Thymus (tissue), 14 donors: ENCODE measurements around the gene DUSP23. TPM values are rescaled to one million over a fixed set of nuclear protein-coding genes. Genes with fewer than 3 reads are reported as not detected.

Source experiments
- DNase-seq, 9 donors: peaks; one replicate each; pipeline ENCODE4 v3.0.0-alpha.2; 2013; ENCODE audit warnings: low spot score in 9 of 9, low read depth in 6 of 9, missing footprints in 1 of 9
- H3K27ac ChIP-seq, 2 donors: one replicate each; pipeline ENCODE4 v1.5.1; 2013; ENCODE audit warnings: control low read depth in 1 of 2, low read depth in 1 of 2, low read length in 1 of 2, mild to moderate bottlenecking in 1 of 2, moderate library complexity in 1 of 2
- H3K27me3 ChIP-seq, 2 donors: one replicate each; pipeline ENCODE4 v1.5.1; 2013; ENCODE audit warnings: low read length in 1 of 2; ENCODE audit not compliant: control insufficient read depth in 2 of 2, insufficient read depth in 1 of 2
- H3K36me3 ChIP-seq, 2 donors: one replicate each; pipeline ENCODE4 v1.5.1; 2013; ENCODE audit warnings: low read length in 1 of 2, mild to moderate bottlenecking in 1 of 2, moderate library complexity in 1 of 2; ENCODE audit not compliant: control insufficient read depth in 2 of 2, insufficient read depth in 2 of 2
- H3K4me1 ChIP-seq, 2 donors: one replicate each; pipeline ENCODE4 v1.5.1; 2013; ENCODE audit warnings: low read length in 2 of 2; ENCODE audit not compliant: control insufficient read depth in 2 of 2, insufficient read depth in 2 of 2
- H3K4me3 ChIP-seq, 2 donors: one replicate each; pipeline ENCODE4 v1.5.1; 2013; ENCODE audit warnings: low read length in 2 of 2, control low read depth in 1 of 2, mild to moderate bottlenecking in 1 of 2
- H3K9me3 ChIP-seq, 2 donors: one replicate each; pipeline ENCODE4 v1.5.1; 2013; ENCODE audit warnings: low read length in 1 of 2, mild to moderate bottlenecking in 1 of 2; ENCODE audit not compliant: control insufficient read depth in 2 of 2, insufficient read depth in 1 of 2
- WGBS: extraction: QIAGEN DNeasy Blood & Tissue Kit; methylation state at CpG from one replicate; pipeline ENCODE4 v1.1.7; 2013; 5-methylcytosine and 5-hydroxymethylcytosine counted together
- long read RNA-seq, 10 donors: transcript quantifications; one replicate each; lab custom pipeline, GENCODE V29; 2026
- polyA plus RNA-seq: library from polyadenylated mRNA; stranded (reverse); fragments of 200-250 nt; gene quantifications from one replicate; pipeline ENCODE4 v1.2.3, GENCODE V29; 2013
- total RNA-seq: library from RNA; stranded (reverse); fragments of 120-200 nt; gene quantifications from one replicate; pipeline ENCODE4 v1.2.4, GENCODE V29; 2013
- donor health status: healthy.

The DUSP23 gene
- total RNA-seq (24.3 TPM), polyA plus RNA-seq (162 TPM)
- long read RNA-seq, donor 1 = 0 reads
- long read RNA-seq, donor 2, transcript DUSP23-201 (2 exons, 756 nt) = major isoform, 20 of 23 reads
- long read RNA-seq, donor 2, partial matches to known transcripts = 0 of 23 reads
- long read RNA-seq, donor 2, other reads (novel, unspliced or antisense) = 0 of 23 reads
- long read RNA-seq, donor 3, transcript DUSP23-202 (3 exons, 694 nt) = major isoform, 13 of 21 reads
- long read RNA-seq, donor 3, transcript DUSP23-201 (2 exons, 756 nt) = minor isoform, 8 of 21 reads
- long read RNA-seq, donor 3, partial matches to known transcripts = 0 of 21 reads
- long read RNA-seq, donor 3, other reads (novel, unspliced or antisense) = 0 of 21 reads
- long read RNA-seq, donor 4, transcript DUSP23-201 (2 exons, 756 nt) = major isoform, 7 of 11 reads
- long read RNA-seq, donor 4, partial matches to known transcripts = 0 of 11 reads
- long read RNA-seq, donor 4, other reads (novel, unspliced or antisense) = 0 of 11 reads
- long read RNA-seq, donor 5, transcript DUSP23-201 (2 exons, 756 nt) = major isoform, 28 of 41 reads
- long read RNA-seq, donor 5, transcript DUSP23-202 (3 exons, 694 nt) = minor isoform, 12 of 41 reads
- long read RNA-seq, donor 5, partial matches to known transcripts = 0 of 41 reads
- long read RNA-seq, donor 5, other reads (novel, unspliced or antisense) = 0 of 41 reads
- long read RNA-seq, donor 6, transcript DUSP23-202 (3 exons, 694 nt) = minor isoform, 8 of 23 reads
- long read RNA-seq, donor 6, transcript DUSP23-201 (2 exons, 756 nt) = major isoform, 13 of 23 reads
- long read RNA-seq, donor 6, partial matches to known transcripts = 0 of 23 reads
- long read RNA-seq, donor 6, other reads (novel, unspliced or antisense) = 0 of 23 reads
- long read RNA-seq, donor 7, transcript DUSP23-202 (3 exons, 694 nt) = major isoform, 8 of 12 reads
- long read RNA-seq, donor 7, partial matches to known transcripts = 0 of 12 reads
- long read RNA-seq, donor 7, other reads (novel, unspliced or antisense) = 0 of 12 reads
- long read RNA-seq, donor 8, transcript DUSP23-201 (2 exons, 756 nt) = major isoform, 5 of 10 reads
- long read RNA-seq, donor 8, transcript DUSP23-202 (3 exons, 694 nt) = major isoform, 5 of 10 reads
- long read RNA-seq, donor 8, partial matches to known transcripts = 0 of 10 reads
- long read RNA-seq, donor 8, other reads (novel, unspliced or antisense) = 0 of 10 reads
- long read RNA-seq, donor 9, transcript DUSP23-202 (3 exons, 694 nt) = major isoform, 5 of 8 reads
- long read RNA-seq, donor 9, partial matches to known transcripts = 0 of 8 reads
- long read RNA-seq, donor 9, other reads (novel, unspliced or antisense) = 0 of 8 reads
- long read RNA-seq, donor 10, transcript DUSP23-201 (2 exons, 756 nt) = major isoform, 5 of 10 reads
- long read RNA-seq, donor 10, transcript DUSP23-202 (3 exons, 694 nt) = major isoform, 5 of 10 reads
- long read RNA-seq, donor 10, partial matches to known transcripts = 0 of 10 reads
- long read RNA-seq, donor 10, other reads (novel, unspliced or antisense) = 0 of 10 reads

- H3K9me3 ChIP-seq = no peaks in the 10 kb centered on the region
- 1% methylated on average over 88 of the region's 88 CpGs for WGBS
Measured at GRCh38 chr1:159780583-159781582, at the start of gene DUSP23. TSS of gene DUSP23 (plus strand) at chr1:159780962. CDS start at chr1:159781101, 139 bp downstream.

GRCh38 chr1:159737238-159737916 is 43.4 kb upstream of the DUSP23 start:
- Histone ChIP-seq H3K9me3 (no peaks in the 10 kb centered on the region), H3K4me3 (no peak overlapping the region), H3K27ac (no peak overlapping the region), H3K4me1 (no peaks in the 10 kb centered on the region), H3K27me3 (no peaks in the 10 kb centered on the region), H3K36me3 (no peaks in the 10 kb centered on the region)
- 96% methylated on average over 4 of the region's 4 CpGs for WGBS
- no peak for DNase-seq

More at GRCh38 chr1:159780583-159781582, at the start of gene DUSP23:
- Histone ChIP-seq H3K36me3 (no peaks in the 10 kb centered on the region), H3K27me3 (peaks cover 0 to 13% of the 10 kb centered on the region in 2 donors), H3K4me1 (peaks cover 3 to 11% of the 10 kb centered on the region in 2 donors), H3K27ac (peak within 1 kb of the TSS in 1 of 2 donors; percentile 61), H3K4me3 (peak within 1 kb of the TSS; percentile 47 to 69)
- DNase-seq = peak; percentile 74 to 96 (median 92)

GRCh38 chr1:159743651-159744410 is 36.9 kb upstream of the DUSP23 start:
- 92% methylated on average over 5 of the region's 5 CpGs for WGBS
- H3K4me3 ChIP-seq = no peak overlapping the region

GRCh38 chr1:159746666-159747065 is 34.1 kb upstream of the DUSP23 start:
- Histone ChIP-seq H3K4me3 (no peak overlapping the region), H3K27ac (no peak overlapping the region), H3K9me3 (no peaks in the 10 kb centered on the region), H3K27me3 (no peaks in the 10 kb centered on the region), H3K36me3 (no peaks in the 10 kb centered on the region), H3K4me1 (no peaks in the 10 kb centered on the region)
- 25% methylated on average over 3 of the region's 3 CpGs for WGBS
- DNase-seq = no peak

More at GRCh38 chr1:159743651-159744410, 36.9 kb upstream of the DUSP23 start:
- Histone ChIP-seq H3K4me1 (no peaks in the 10 kb centered on the region), H3K27ac (no peak overlapping the region), H3K27me3 (no peaks in the 10 kb centered on the region), H3K9me3 (no peaks in the 10 kb centered on the region), H3K36me3 (no peaks in the 10 kb centered on the region)
- no peak for DNase-seq

GRCh38 chr1:159748370-159748769 is 32.4 kb upstream of the DUSP23 start:
- DNase-seq = no peak
- no peak overlapping the region for H3K27ac ChIP-seq
- H3K9me3 ChIP-seq = no peaks in the 10 kb centered on the region
- WGBS = 98% methylated on average over 1 of the region's 1 CpG
- H3K4me3 ChIP-seq = no peak overlapping the region
- H3K4me1 ChIP-seq = no peaks in the 10 kb centered on the region
- no peaks in the 10 kb centered on the region for H3K27me3 ChIP-seq
- H3K36me3 ChIP-seq = no peaks in the 10 kb centered on the region

- DNase-seq = no peak
- Histone ChIP-seq H3K9me3 (no peaks in the 10 kb centered on the region), H3K36me3 (no peaks in the 10 kb centered on the region), H3K27me3 (no peaks in the 10 kb centered on the region), H3K27ac (no peak overlapping the region), H3K4me1 (no peaks in the 10 kb centered on the region), H3K4me3 (no peak overlapping the region)
- 96% methylated on average over 2 of the region's 2 CpGs for WGBS
Measured at GRCh38 chr1:159749630-159750029, 31.1 kb upstream of the DUSP23 start.

- Histone ChIP-seq H3K27me3 (no peaks in the 10 kb centered on the region), H3K27ac (no peak overlapping the region), H3K9me3 (no peaks in the 10 kb centered on the region), H3K4me1 (no peaks in the 10 kb centered on the region), H3K4me3 (no peak overlapping the region), H3K36me3 (no peaks in the 10 kb centered on the region)
- no peak for DNase-seq
Measured at GRCh38 chr1:159750621-159751020, 30.1 kb upstream of the DUSP23 start.
